Glutamatergic neuron (in vitro differentiated cells): ENCODE data around the gene MAN2A1. TPM values are rescaled to one million over a fixed set of nuclear protein-coding genes. Genes with fewer than 3 reads are reported as not detected.

Source experiments
- DNase-seq: peaks from one replicate; pipeline ENCODE4 v3.0.0; 2022
- H3K27ac Mint-ChIP-seq: one replicate; pipeline ENCODE4 v1.8.0; 2020; ENCODE audit warnings: mild to moderate bottlenecking, mixed read lengths, inconsistent platforms; ENCODE audit not compliant: unreplicated experiment
- H3K27me3 Mint-ChIP-seq: one replicate; pipeline ENCODE4 v1.8.0; 2020; ENCODE audit warnings: mild to moderate bottlenecking, moderate library complexity, mixed read lengths, inconsistent platforms; ENCODE audit not compliant: unreplicated experiment
- H3K36me3 Mint-ChIP-seq: one replicate; pipeline ENCODE4 v1.8.0; 2020; ENCODE audit warnings: mild to moderate bottlenecking, mixed read lengths, inconsistent platforms; ENCODE audit not compliant: unreplicated experiment
- H3K4me1 Mint-ChIP-seq: one replicate; pipeline ENCODE4 v1.8.0; 2020; ENCODE audit warnings: mild to moderate bottlenecking, low read depth, mixed read lengths, inconsistent platforms; ENCODE audit not compliant: unreplicated experiment
- H3K4me3 Mint-ChIP-seq: one replicate; pipeline ENCODE4 v1.8.0; 2020; ENCODE audit warnings: mild to moderate bottlenecking, mixed read lengths, inconsistent platforms; ENCODE audit not compliant: unreplicated experiment
- H3K9me3 Mint-ChIP-seq: one replicate; pipeline ENCODE4 v1.8.0; 2020; ENCODE audit warnings: mild to moderate bottlenecking, moderate library complexity, mixed read lengths, inconsistent platforms; ENCODE audit not compliant: unreplicated experiment
- total RNA-seq: library from RNA; stranded (reverse); fragmentation: NEBNext Ultra II Directional; extraction: Animal tissue kit (Norgen Biotek cat#: 25700); gene quantifications from one replicate; pipeline ENCODE4 v1.2.1, GENCODE V29; 2021; ENCODE audit not compliant: unreplicated experiment
- TF ChIP-seq, protein P1 (sequence below): fragments of 200-600 bp; sonication (generic); IDR thresholded peaks from one replicate; pipeline ENCODE4 v1.5.0; 2021; ENCODE audit not compliant: partially characterized antibody, unreplicated experiment

Gene MAN2A1
- total RNA-seq, 1 donor from 2014 or later, result 90.8 TPM

DNA sequence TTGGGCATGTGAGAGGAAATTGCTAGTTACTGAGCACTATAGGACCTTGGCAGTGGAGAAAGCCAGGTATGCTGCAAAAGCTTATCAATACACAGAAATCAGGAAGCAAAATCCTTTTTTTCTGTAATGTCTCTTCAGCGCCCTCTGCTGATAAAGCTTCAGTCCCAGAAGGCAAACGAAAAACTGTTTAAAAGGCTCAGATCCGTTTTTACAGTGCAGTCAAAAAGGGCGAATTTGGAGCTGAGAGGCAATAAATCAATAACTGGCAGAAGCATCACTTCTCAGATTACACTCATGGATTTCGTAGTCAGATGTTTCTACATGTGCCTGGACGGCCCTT lies 1.1 kb upstream of the MAN2A1 start:
- peaks cover 15% of the 10 kb centered on the region for H3K9me3 Mint-ChIP-seq
- H3K4me3 Mint-ChIP-seq, result peak overlapping the region; percentile 90
- peaks cover 22% of the 10 kb centered on the region for H3K4me1 Mint-ChIP-seq
- TF ChIP-seq, protein P1, sequence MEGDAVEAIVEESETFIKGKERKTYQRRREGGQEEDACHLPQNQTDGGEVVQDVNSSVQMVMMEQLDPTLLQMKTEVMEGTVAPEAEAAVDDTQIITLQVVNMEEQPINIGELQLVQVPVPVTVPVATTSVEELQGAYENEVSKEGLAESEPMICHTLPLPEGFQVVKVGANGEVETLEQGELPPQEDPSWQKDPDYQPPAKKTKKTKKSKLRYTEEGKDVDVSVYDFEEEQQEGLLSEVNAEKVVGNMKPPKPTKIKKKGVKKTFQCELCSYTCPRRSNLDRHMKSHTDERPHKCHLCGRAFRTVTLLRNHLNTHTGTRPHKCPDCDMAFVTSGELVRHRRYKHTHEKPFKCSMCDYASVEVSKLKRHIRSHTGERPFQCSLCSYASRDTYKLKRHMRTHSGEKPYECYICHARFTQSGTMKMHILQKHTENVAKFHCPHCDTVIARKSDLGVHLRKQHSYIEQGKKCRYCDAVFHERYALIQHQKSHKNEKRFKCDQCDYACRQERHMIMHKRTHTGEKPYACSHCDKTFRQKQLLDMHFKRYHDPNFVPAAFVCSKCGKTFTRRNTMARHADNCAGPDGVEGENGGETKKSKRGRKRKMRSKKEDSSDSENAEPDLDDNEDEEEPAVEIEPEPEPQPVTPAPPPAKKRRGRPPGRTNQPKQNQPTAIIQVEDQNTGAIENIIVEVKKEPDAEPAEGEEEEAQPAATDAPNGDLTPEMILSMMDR, result peak; percentile 82
- DNase-seq, result no peak
- H3K36me3 Mint-ChIP-seq, result no peaks in the 10 kb centered on the region
- peaks cover 8% of the 10 kb centered on the region for H3K27me3 Mint-ChIP-seq
- H3K27ac Mint-ChIP-seq, result peak overlapping the region; percentile 99

DNA sequence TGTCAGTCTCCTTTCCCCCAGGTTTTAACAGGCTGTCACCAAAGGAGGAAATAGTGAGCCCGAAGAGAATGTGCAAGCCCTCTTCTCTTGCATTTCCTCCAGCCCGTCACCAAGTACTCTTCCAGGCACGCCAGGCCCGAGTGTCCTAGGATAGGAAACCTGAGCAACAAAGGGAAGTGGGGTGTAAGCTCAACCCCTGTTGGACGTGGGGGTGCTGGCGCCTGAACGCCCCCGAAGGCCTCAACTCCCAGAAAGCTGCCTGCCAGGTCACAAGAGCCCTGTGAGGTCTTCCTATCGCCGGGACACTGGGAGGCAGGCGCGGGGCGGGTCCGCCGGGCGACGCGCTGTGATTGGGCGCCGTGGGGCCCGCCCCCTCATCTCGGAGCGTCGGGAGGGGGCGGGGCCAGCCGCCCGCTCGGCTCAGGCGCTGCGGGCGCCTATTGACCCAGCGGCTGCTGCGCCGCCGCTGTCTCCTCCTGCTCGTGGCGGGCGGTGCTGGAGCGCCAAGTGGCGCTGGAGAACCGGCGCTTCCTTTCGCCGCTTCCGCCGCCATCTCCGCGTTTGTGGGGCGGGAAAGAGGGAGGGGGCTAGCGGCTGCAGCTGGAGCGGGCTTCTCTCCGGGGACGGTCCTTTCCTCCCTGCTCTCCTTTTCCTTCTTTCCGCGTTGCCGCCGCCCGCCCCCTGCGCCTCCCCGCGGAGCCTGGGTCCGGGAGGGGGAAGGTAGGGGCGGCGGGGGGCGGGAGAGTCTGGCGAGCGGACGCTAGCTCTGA lies 572 bp upstream of the MAN2A1 start:
- DNase-seq, result peak; percentile 85
- H3K36me3 Mint-ChIP-seq, result no peaks in the 10 kb centered on the region
- H3K27me3 Mint-ChIP-seq, result peaks cover 8% of the 10 kb centered on the region
- peaks cover 27% of the 10 kb centered on the region for H3K4me1 Mint-ChIP-seq
- H3K4me3 Mint-ChIP-seq, result peak overlapping the region; percentile 90
- peaks cover 15% of the 10 kb centered on the region for H3K9me3 Mint-ChIP-seq
- H3K27ac Mint-ChIP-seq, result peak overlapping the region; percentile 99
- TF ChIP-seq, protein P1, result peak; percentile 32

DNA sequence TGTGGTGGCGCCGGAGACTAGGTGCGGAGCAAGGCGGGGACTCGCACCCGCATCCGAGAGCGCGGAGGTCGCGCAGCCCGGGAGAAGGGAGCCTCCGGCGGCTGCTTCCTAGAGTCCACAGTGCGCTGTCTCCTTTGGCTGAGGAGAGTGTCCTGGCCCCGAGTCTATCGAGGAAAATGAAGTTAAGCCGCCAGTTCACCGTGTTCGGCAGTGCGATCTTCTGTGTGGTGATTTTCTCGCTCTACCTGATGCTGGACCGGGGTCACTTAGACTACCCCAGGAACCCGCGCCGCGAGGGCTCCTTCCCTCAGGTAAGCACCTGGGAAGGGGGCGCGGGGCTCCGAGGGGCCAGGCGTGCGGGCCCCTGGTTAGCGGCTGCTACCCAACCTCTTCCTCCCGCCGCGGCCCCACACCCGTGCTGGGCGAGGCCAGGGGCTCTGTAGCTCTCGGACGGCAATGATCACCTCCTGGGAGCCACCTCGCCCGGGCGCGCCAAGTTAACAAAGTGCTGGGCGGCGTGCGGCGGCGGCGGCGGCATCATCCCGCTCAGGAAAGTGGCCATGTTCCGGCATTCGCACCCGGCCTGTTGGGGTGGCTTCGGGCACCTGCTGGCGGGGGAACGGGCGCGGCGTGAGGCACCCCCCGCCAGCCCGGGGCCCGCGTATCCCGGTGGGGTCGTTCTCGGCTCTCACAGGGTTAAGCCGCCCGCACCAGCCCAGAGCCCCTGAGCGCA lies 681 bp downstream of the MAN2A1 start:
- Mint-ChIP-seq H3K4me1 (peaks cover 37% of the 10 kb centered on the region), H3K36me3 (no peaks in the 10 kb centered on the region), H3K9me3 (peaks cover 15% of the 10 kb centered on the region), H3K27ac (peak overlapping the region; percentile 75), H3K4me3 (peak overlapping the region; percentile 92), H3K27me3 (peaks cover 8% of the 10 kb centered on the region)
- peak; percentile 71 for DNase-seq
- TF ChIP-seq, protein P1, result no peak

DNA sequence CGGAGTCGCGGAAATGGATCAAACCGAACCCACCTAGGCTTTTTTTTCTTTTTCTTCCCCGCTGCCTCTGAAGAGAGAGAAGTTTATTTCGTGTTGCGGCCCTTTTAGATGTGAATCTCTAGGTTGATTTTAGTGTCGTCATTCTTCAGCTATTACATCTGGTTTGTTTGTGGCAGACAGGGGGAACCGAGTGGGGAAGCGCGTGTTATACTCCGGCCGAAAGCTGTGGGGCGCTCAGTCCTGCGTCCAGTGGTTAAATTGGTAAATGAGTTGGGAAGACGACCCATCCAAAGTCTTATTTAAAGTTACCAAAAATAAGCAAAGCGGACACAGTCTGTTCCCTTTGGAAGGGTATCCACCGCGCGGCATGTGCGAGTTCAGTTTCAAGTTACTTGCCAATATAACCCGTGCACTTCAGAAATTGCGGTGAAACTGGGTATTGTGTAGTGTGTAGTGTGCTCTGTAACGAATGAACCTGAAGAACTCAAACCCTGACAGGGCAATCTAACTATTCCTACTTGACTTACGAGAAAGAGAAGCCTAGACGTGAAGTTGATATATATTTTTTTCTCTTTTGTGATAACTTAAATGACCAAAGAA lies 1.3 kb downstream of the MAN2A1 start:
- peaks cover 15% of the 10 kb centered on the region for H3K9me3 Mint-ChIP-seq
- H3K4me3 Mint-ChIP-seq, result peak overlapping the region; percentile 92
- peaks cover 39% of the 10 kb centered on the region for H3K4me1 Mint-ChIP-seq
- peak; percentile 69 for DNase-seq
- H3K27me3 Mint-ChIP-seq, result peaks cover 8% of the 10 kb centered on the region
- peak overlapping the region; percentile 75 for H3K27ac Mint-ChIP-seq
- no peaks in the 10 kb centered on the region for H3K36me3 Mint-ChIP-seq
- TF ChIP-seq, protein P1, result no peak

DNA sequence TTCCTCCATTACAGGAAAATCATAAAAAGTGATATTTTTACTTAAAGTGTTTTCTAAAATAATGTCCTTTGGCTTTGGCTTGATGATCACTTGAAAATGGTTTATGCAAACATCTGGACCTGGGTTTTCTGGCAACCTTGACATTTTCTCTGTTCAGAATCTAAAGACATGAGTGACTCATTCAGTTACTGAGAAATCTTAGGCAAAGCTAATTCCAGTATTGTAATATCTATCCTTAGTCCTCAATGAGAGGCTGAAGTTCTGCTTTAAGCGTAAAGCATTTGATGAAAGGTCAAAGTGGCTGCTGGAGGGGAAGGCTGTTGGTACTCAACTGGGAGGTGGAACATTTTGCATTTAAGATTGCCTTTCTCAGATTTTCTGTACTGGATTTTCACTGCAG lies 2.3 kb downstream of the MAN2A1 start:
- H3K27ac Mint-ChIP-seq, result peak overlapping the region; percentile 67
- no peaks in the 10 kb centered on the region for H3K36me3 Mint-ChIP-seq
- no peak for DNase-seq
- H3K4me1 Mint-ChIP-seq, result peaks cover 46% of the 10 kb centered on the region
- H3K27me3 Mint-ChIP-seq, result peaks cover 8% of the 10 kb centered on the region
- H3K4me3 Mint-ChIP-seq, result peak overlapping the region; percentile 92
- TF ChIP-seq, protein P1, result no peak
- peaks cover 15% of the 10 kb centered on the region for H3K9me3 Mint-ChIP-seq
